ENCODE measurements around the gene EEIG2.
"Not testable (repeated sequence)": the region's sequence is repeated elsewhere in the genome, so short reads cannot be mapped to it uniquely, and the experiment has no call there.

The EEIG2 gene

DNA sequence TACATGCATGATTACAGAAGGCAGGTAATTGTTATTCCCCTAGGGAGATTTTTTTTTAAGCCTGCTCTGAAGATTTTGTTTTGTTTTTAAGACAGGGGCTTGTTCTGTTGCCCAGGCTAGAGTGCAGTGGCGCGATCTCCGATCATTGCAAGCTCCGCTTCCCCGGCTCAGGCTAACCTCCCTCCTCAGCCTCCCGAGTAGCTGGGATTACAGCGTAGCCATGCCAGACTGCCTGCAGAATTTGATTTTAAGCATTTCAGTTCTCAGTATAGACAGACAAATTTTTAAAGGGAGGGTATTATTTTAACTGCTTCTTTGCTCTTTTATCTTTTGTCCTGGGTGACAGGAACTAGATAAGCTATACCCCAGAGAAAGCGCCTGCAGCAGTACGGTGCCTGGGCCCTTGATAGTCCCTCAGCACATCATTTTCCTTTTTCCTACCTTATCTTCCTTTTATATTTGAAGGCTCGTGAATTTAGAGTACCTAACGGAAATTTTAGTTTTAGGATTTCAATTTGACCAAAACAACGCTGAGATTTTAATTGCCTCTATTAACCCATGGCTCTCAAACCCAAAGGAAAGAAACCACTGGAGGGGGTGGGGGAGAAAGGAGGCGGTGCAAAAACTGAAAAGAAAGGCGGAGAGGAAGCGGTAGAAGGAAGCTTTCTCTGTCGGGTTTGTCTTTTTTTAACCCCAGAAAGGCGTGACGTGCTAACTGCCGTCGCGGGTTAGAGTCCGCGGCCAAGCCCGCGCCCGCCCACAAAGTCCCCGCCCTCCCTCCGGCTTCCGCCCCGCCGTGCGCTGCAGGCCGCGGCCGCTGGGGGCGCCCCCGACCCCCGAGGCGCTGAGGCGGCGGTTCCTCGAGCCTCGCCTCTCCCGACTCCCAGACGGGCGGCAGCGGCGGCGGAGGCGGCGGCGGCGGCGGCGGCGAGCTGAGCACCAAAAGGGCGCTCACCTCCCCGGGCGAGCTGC lies at the start of gene EEIG2:
Gene EEIG2, plus strand, starts transcription at position 886 of the 972 bp plus-strand sequence. CDS start 329 bp downstream, outside the sequence.
- DNase-seq (ENCODE audit: low read depth in 2 of 2): peak; percentile 88 to 93
- TF ChIP-seq, protein P1, sequence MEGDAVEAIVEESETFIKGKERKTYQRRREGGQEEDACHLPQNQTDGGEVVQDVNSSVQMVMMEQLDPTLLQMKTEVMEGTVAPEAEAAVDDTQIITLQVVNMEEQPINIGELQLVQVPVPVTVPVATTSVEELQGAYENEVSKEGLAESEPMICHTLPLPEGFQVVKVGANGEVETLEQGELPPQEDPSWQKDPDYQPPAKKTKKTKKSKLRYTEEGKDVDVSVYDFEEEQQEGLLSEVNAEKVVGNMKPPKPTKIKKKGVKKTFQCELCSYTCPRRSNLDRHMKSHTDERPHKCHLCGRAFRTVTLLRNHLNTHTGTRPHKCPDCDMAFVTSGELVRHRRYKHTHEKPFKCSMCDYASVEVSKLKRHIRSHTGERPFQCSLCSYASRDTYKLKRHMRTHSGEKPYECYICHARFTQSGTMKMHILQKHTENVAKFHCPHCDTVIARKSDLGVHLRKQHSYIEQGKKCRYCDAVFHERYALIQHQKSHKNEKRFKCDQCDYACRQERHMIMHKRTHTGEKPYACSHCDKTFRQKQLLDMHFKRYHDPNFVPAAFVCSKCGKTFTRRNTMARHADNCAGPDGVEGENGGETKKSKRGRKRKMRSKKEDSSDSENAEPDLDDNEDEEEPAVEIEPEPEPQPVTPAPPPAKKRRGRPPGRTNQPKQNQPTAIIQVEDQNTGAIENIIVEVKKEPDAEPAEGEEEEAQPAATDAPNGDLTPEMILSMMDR (IDR thresholded peaks at IDR 0.05; ENCODE audit: low read depth, low read length): peak; percentile 10
- peak within 1 kb of the TSS; percentile 69 to 83 for H3K4me3 ChIP-seq (replicated peaks in 1 of 2; ENCODE audit: low read depth in 2 of 2, low read length in 2 of 2)

GRCh38 chr1:108511764-108512163 lies 48.1 kb upstream of the EEIG2 start:
- TF ChIP-seq, protein P1 (IDR thresholded peaks at IDR 0.05; ENCODE audit: low read depth, low read length): no peak
- DNase-seq (ENCODE audit: low read depth in 2 of 2): no peak
- no peak overlapping the region for H3K4me3 ChIP-seq (replicated peaks in 1 of 2; ENCODE audit: low read depth in 2 of 2, low read length in 2 of 2)

- H3K4me3 ChIP-seq (replicated peaks in 1 of 2; ENCODE audit: low read depth in 2 of 2, low read length in 2 of 2): no peak overlapping the region
- peak; percentile 66 to 68 for DNase-seq (ENCODE audit: low read depth in 2 of 2)
- TF ChIP-seq, protein P1 (IDR thresholded peaks at IDR 0.05; ENCODE audit: low read depth, low read length): peak; percentile 81
Observed at GRCh38 chr1:108512239-108513043, 47.5 kb upstream of the EEIG2 start.

GRCh38 chr1:108513044-108513415 lies 46.9 kb upstream of the EEIG2 start:
- no peak for DNase-seq (ENCODE audit: low read depth in 2 of 2)
- TF ChIP-seq, protein P1 (IDR thresholded peaks at IDR 0.05; ENCODE audit: low read depth, low read length): no peak
- no peak overlapping the region for H3K4me3 ChIP-seq (replicated peaks in 1 of 2; ENCODE audit: low read depth in 2 of 2, low read length in 2 of 2)

GRCh38 chr1:108513914-108514313 lies 46.0 kb upstream of the EEIG2 start:
- H3K4me3 ChIP-seq (replicated peaks in 1 of 2; ENCODE audit: low read depth in 2 of 2, low read length in 2 of 2); DNase-seq (ENCODE audit: low read depth in 2 of 2): not testable (repeated sequence)

GRCh38 chr1:108517301-108517897 lies 42.5 kb upstream of the EEIG2 start:
- not testable (repeated sequence) for DNase-seq (ENCODE audit: low read depth in 2 of 2); H3K4me3 ChIP-seq (replicated peaks in 1 of 2; ENCODE audit: low read depth in 2 of 2, low read length in 2 of 2)

DNA sequence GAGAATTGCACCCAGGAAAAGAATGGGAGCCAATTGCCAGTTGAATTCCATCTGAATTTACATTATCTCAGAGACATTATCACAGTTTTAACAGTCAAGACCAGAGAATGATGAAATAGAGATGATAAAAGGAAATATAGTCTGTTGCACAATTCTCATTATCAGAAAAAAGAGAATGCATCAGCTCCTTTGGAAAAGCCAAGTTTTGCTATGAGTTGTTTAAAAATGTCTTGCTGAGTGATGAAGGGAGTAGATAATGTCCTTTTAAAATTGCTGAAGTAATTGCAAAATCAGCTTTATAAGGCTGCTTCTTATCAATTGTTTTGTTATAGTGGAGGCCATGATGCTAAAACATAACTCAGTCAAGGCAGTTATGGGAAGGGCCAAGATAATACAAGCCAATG lies 37.9 kb upstream of the EEIG2 start:
- no peak overlapping the region for H3K4me3 ChIP-seq (replicated peaks in 1 of 2; ENCODE audit: low read depth in 2 of 2, low read length in 2 of 2)
- DNase-seq (ENCODE audit: low read depth in 2 of 2): peak in 1 of 2 donors; percentile 76
- TF ChIP-seq, protein P1 (IDR thresholded peaks at IDR 0.05; ENCODE audit: low read depth, low read length): no peak

Measured in cardiac fibroblast (primary cell).